ENCODE data around the gene TTC27. TPM values are rescaled to one million over a fixed set of nuclear protein-coding genes. Genes with fewer than 3 reads are reported as not detected.
"Not testable (repeated sequence)": the region's sequence is repeated elsewhere in the genome, so short reads cannot be mapped to it uniquely, and the experiment has no call there.

Gene TTC27
- total RNA-seq, 2 experiments from 2014 or later: 17.6 to 18.1 TPM

DNA sequence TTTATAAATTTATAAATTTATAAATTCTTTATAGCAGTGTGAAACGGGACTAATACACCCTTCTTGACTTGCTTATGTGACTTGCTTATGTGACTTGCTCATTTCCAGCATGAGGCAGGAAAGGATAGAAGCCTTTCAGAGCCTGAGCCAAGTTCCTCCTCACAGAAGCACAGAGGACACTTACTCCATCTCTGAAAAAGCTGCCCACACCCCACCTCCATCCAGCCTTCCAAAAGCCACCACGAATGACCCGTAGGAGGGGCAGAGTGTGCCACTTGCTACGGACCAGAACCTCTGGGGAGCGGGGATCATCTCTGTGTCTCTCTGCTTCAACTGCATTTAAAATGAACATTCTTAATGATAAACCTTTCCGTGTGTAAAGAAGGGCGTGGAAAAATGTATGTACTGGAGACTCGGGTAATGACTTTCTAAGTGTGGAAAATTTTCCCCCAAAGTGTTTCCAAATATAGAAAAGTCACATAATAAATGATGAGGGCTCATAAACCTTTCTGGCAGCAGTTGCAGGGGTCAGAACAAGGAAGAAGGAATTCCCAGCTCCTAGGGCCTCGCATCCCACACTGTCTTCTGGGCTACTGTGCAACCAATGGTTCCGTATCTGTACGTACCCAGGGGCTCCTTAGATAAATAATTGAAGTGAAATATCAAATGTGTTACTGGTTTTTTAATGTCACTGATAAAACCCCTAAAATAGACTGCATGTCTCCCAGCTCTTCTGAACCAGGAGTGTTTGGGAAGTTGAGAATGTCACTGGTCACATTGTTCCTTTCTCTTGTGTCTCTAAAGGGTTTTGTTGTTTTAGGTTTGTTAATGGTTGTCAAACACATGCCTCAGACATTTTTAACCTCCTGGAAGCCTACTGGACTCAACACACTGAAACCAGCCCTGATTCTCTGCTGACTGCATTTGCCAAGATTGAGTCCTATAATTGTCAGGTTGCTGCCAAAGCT lies 214.4 kb downstream of the TTC27 start:
- Mint-ChIP-seq H3K27me3 (no peaks in the 10 kb centered on the region), H3K27ac (no peak overlapping the region), H3K4me3 (no peak overlapping the region), H3K9me3 (no peaks in the 10 kb centered on the region), H3K36me3 (ENCODE audit: low read depth) (no peaks in the 10 kb centered on the region), H3K4me1 (no peaks in the 10 kb centered on the region)
- CTCF ChIA-PET: interaction anchor here (1.1 kb wide), 1 partner anchor 29 kb away, joined by 3 read pairs; no protein-coding TSS in a partner anchor
- POLR2A ChIA-PET: no interaction called here
- no peak for DNase-seq

GRCh38 chr2:32843699-32844098 lies 215.8 kb downstream of the TTC27 start:
- Mint-ChIP-seq H3K4me1 (no peaks in the 10 kb centered on the region), H3K27ac (no peak overlapping the region), H3K27me3 (no peaks in the 10 kb centered on the region), H3K9me3 (no peaks in the 10 kb centered on the region), H3K4me3 (no peak overlapping the region), H3K36me3 (ENCODE audit: low read depth) (no peaks in the 10 kb centered on the region)
- POLR2A ChIA-PET: no interaction called here
- CTCF ChIA-PET: no interaction called here
- no peak for DNase-seq

GRCh38 chr2:32844253-32844652 lies 216.4 kb downstream of the TTC27 start:
- H3K36me3 Mint-ChIP-seq (ENCODE audit: low read depth): no peaks in the 10 kb centered on the region
- H3K4me1 Mint-ChIP-seq: no peaks in the 10 kb centered on the region
- ChIA-PET POLR2A (no interaction called here), CTCF (no interaction called here)
- no peak overlapping the region for H3K4me3 Mint-ChIP-seq
- no peaks in the 10 kb centered on the region for H3K9me3 Mint-ChIP-seq
- no peak overlapping the region for H3K27ac Mint-ChIP-seq
- no peaks in the 10 kb centered on the region for H3K27me3 Mint-ChIP-seq
- no peak for DNase-seq

DNA sequence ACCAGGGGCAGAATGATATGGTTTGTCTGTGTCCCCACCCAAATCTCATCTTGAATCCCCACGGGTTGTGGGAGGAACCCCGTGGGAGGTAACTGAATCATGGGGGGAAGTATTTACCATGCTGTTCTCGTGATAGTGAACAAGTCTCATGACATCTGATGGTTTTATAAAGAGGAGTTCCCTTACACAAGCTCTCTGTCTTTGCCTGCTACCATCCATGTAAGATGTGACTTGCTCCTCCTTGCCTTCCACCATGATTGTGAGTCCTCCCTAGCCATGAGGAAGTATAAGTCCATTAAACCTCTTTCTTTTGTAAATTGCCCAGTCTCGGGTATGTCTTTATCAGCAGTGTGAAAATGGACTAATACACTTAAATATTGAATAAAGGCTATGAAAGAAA lies 218.4 kb downstream of the TTC27 start:
- DNase-seq; H3K36me3 Mint-ChIP-seq (ENCODE audit: low read depth); H3K27ac Mint-ChIP-seq; POLR2A ChIA-PET; H3K27me3 Mint-ChIP-seq; CTCF ChIA-PET; H3K9me3 Mint-ChIP-seq; H3K4me3 Mint-ChIP-seq; H3K4me1 Mint-ChIP-seq: not testable (repeated sequence)

DNA sequence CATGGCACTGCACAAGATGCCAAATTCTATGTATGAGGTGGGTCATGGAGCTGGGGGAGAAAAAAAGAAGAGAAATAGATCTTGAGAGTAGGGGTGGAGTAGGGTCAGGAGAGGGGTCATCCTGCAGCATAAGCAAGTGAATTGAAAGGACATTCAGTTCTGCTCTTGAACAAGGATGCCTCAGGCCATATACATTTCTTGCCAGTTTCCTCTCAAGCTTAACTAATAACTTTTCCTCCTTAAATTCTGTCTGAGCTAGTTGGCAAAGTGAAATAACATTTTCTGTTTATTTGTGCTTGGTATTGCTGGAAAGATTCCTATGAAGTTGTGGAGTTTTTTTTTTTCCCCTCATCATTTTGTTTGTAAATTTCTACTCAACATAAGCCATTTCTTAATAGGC lies 219.9 kb downstream of the TTC27 start:
- CTCF ChIA-PET: interaction anchor here (1.0 kb wide), 1 partner anchor 12 kb away, joined by 3 read pairs; no protein-coding TSS in a partner anchor
- H3K4me1 Mint-ChIP-seq: no peaks in the 10 kb centered on the region

GRCh38 chr2:32849456-32850194 lies 221.8 kb downstream of the TTC27 start:
- no peak overlapping the region for H3K27ac Mint-ChIP-seq
- H3K9me3 Mint-ChIP-seq: no peaks in the 10 kb centered on the region
- no peaks in the 10 kb centered on the region for H3K27me3 Mint-ChIP-seq
- no peaks in the 10 kb centered on the region for H3K4me1 Mint-ChIP-seq
- no peaks in the 10 kb centered on the region for H3K36me3 Mint-ChIP-seq (ENCODE audit: low read depth)
- no peak for DNase-seq
- POLR2A ChIA-PET: no interaction called here
- H3K4me3 Mint-ChIP-seq: no peak overlapping the region
- CTCF ChIA-PET: interaction anchor here (0.7 kb wide), 1 partner anchor 14 kb away, joined by 3 read pairs; no protein-coding TSS in a partner anchor

More for the DNA sequence above, 219.9 kb downstream of the TTC27 start:
- Mint-ChIP-seq H3K36me3 (ENCODE audit: low read depth) (no peaks in the 10 kb centered on the region), H3K27ac (no peak overlapping the region), H3K9me3 (no peaks in the 10 kb centered on the region), H3K4me3 (no peak overlapping the region), H3K27me3 (no peaks in the 10 kb centered on the region)
- POLR2A ChIA-PET: no interaction called here
- DNase-seq: no peak

GRCh38 chr2:32851777-32852439 lies 224.1 kb downstream of the TTC27 start:
- Mint-ChIP-seq H3K27ac (no peak overlapping the region), H3K4me1 (no peaks in the 10 kb centered on the region), H3K4me3 (no peak overlapping the region), H3K27me3 (no peaks in the 10 kb centered on the region), H3K36me3 (ENCODE audit: low read depth) (no peaks in the 10 kb centered on the region), H3K9me3 (no peaks in the 10 kb centered on the region)
- DNase-seq: no peak
- CTCF ChIA-PET: interaction anchor here (1.7 kb wide), 1 partner anchor 12 kb away, joined by 4 read pairs; no protein-coding TSS in a partner anchor
- POLR2A ChIA-PET: interaction anchor here (0.6 kb wide), 1 partner anchor 129 kb away, joined by 3 read pairs; no protein-coding TSS in a partner anchor

GRCh38 chr2:32852856-32853255 lies 225.0 kb downstream of the TTC27 start:
- no peaks in the 10 kb centered on the region for H3K27me3 Mint-ChIP-seq
- ChIA-PET POLR2A (no interaction called here), CTCF (no interaction called here)
- H3K27ac Mint-ChIP-seq: no peak overlapping the region
- H3K4me1 Mint-ChIP-seq: no peaks in the 10 kb centered on the region
- H3K36me3 Mint-ChIP-seq (ENCODE audit: low read depth): no peaks in the 10 kb centered on the region
- no peaks in the 10 kb centered on the region for H3K9me3 Mint-ChIP-seq
- no peak overlapping the region for H3K4me3 Mint-ChIP-seq
- no peak for DNase-seq

DNA sequence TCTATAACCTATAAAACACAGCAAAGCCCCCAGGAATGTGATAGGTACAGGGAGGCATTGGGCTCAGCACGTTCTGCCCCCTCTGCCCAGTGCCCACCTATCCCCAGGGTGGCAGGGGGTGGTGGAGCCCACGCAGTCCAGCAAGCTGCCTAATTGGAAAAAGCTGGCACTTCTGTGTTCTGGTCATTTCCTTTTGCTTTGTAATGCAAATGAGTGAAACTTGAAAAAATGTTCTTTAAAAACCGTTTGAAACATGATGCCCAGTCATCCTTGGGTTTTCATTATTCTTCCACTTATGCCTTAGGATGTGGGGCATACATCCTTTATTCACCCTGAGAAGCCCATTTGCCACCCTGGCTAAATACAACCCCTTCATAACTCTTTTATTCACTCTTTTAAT lies 229.0 kb downstream of the TTC27 start:
- H3K4me3 Mint-ChIP-seq: no peak overlapping the region
- ChIA-PET POLR2A (no interaction called here), CTCF (no interaction called here)
- no peaks in the 10 kb centered on the region for H3K4me1 Mint-ChIP-seq
- H3K36me3 Mint-ChIP-seq (ENCODE audit: low read depth): no peaks in the 10 kb centered on the region
- peaks cover 6% of the 10 kb centered on the region for H3K27me3 Mint-ChIP-seq
- H3K9me3 Mint-ChIP-seq: no peaks in the 10 kb centered on the region
- no peak for DNase-seq
- no peak overlapping the region for H3K27ac Mint-ChIP-seq

DNA sequence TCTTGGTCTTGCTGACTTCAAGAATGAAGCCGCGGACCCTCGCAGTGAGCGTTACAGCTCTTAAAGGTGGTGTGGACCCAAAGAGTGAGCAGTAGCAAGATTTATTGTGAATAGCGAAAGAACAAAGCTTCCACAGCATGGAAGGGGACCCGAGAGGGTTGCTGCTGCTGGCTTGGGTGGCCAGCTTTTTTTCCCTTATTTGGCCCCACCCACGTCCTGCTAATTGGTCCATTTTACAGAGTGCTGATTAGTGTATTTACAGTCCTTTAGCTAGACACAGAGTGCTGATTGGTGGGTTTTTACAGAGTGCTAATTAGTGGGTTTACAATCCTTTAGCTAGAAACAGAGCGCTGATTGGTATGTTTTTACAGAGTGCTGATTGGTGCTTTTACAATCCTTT lies 230.9 kb downstream of the TTC27 start:
- Mint-ChIP-seq H3K9me3 (no peaks in the 10 kb centered on the region), H3K4me1 (no peaks in the 10 kb centered on the region), H3K36me3 (ENCODE audit: low read depth) (no peaks in the 10 kb centered on the region), H3K27ac (no peak overlapping the region), H3K4me3 (no peak overlapping the region), H3K27me3 (peaks cover 6% of the 10 kb centered on the region)
- DNase-seq: no peak
- CTCF ChIA-PET: interaction anchor here (1.3 kb wide), 1 partner anchor 11 kb away, joined by 3 read pairs; no protein-coding TSS in a partner anchor
- POLR2A ChIA-PET: no interaction called here

- Mint-ChIP-seq H3K27ac (no peak overlapping the region), H3K27me3 (peaks cover 9% of the 10 kb centered on the region), H3K4me1 (no peaks in the 10 kb centered on the region), H3K4me3 (no peak overlapping the region), H3K36me3 (ENCODE audit: low read depth) (no peaks in the 10 kb centered on the region), H3K9me3 (no peaks in the 10 kb centered on the region)
- no peak for DNase-seq
- POLR2A ChIA-PET: no interaction called here
- CTCF ChIA-PET: no interaction called here
Measured at GRCh38 chr2:32860385-32860784, 232.5 kb downstream of the TTC27 start.

GRCh38 chr2:32862269-32863055 lies 234.6 kb downstream of the TTC27 start:
- Mint-ChIP-seq H3K36me3 (ENCODE audit: low read depth) (no peaks in the 10 kb centered on the region), H3K9me3 (no peaks in the 10 kb centered on the region), H3K4me3 (no peak overlapping the region), H3K27ac (no peak overlapping the region), H3K27me3 (peaks cover 11% of the 10 kb centered on the region), H3K4me1 (no peaks in the 10 kb centered on the region)
- no peak for DNase-seq
- ChIA-PET POLR2A (no interaction called here), CTCF (no interaction called here)

Measured in activated CD4-positive, alpha-beta T cell treated with anti-CD3 and anti-CD28 coated beads, Interleukin-2, amount 10 ng/mL, durations not matched to agents 7 days and 5 days (primary cell).